Activated T-helper 1 cell treated with anti-CD3 and anti-CD28 coated beads, Interleukin-12 subunit alpha, Interleukin-12 subunit beta, Interleukin-2, Interleukin-4 antibody, amounts not matched to agents 30 ng/mL and 10 ng/mL and 1 ng/mL, durations not matched to agents 14 hours and 24 hours and 36 hours (primary cell): ENCODE results near the gene NSUN5. TPM values are rescaled to one million over a fixed set of nuclear protein-coding genes. Genes with fewer than 3 reads are reported as not detected.
"Not testable (repeated sequence)": the region's sequence is repeated elsewhere in the genome, so short reads cannot be mapped to it uniquely, and the experiment has no call there.

ENCODE experiments used
- DNase-seq: peaks from one replicate; pipeline ENCODE4 v3.0.0; 2021; ENCODE audit warnings: low spot score
- H3K27ac Mint-ChIP-seq: one replicate; pipeline ENCODE4 v1.8.0; 2021; ENCODE audit warnings: mild to moderate bottlenecking, mixed read lengths
- H3K27me3 Mint-ChIP-seq: one replicate; pipeline ENCODE4 v1.8.0; 2022; ENCODE audit warnings: mild to moderate bottlenecking, moderate library complexity, mixed read lengths; ENCODE audit not compliant: insufficient read depth
- H3K36me3 Mint-ChIP-seq: one replicate; pipeline ENCODE4 v1.8.0; 2021; ENCODE audit warnings: low read depth, mixed read lengths
- H3K4me1 Mint-ChIP-seq: one replicate; pipeline ENCODE4 v1.8.0; 2021; ENCODE audit warnings: low read depth, mixed read lengths
- H3K4me3 Mint-ChIP-seq: one replicate; pipeline ENCODE4 v1.8.0; 2021; ENCODE audit warnings: mild to moderate bottlenecking, moderate library complexity, mixed read lengths
- H3K9me3 Mint-ChIP-seq: one replicate; pipeline ENCODE4 v1.8.0; 2021; ENCODE audit warnings: mixed read lengths
- intact Hi-C: fragments of 100-400 bp; cut with micrococcal nuclease; formaldehyde crosslinking; loops from one replicate; pipeline ENCODE4 v1.15.1; 2024
- total RNA-seq: library from RNA; stranded (reverse); gene quantifications from 2 replicates; pipeline ENCODE4 v1.2.3, GENCODE V29; 2022

The NSUN5 gene
- total RNA-seq, 1 donor from 2014 or later = 70.3 TPM

- DNase-seq, H3K36me3 Mint-ChIP-seq, H3K27me3 Mint-ChIP-seq, H3K4me1 Mint-ChIP-seq, H3K9me3 Mint-ChIP-seq, H3K4me3 Mint-ChIP-seq, H3K27ac Mint-ChIP-seq: not testable (repeated sequence)
- intact Hi-C loops = loop anchor here (5.0 kb wide), 1 partner anchor 407 kb away; no protein-coding TSS in a partner anchor
These were observed 11.4 kb upstream of the NSUN5 start for GRCh38 chr7:73320009-73320408.

DNA sequence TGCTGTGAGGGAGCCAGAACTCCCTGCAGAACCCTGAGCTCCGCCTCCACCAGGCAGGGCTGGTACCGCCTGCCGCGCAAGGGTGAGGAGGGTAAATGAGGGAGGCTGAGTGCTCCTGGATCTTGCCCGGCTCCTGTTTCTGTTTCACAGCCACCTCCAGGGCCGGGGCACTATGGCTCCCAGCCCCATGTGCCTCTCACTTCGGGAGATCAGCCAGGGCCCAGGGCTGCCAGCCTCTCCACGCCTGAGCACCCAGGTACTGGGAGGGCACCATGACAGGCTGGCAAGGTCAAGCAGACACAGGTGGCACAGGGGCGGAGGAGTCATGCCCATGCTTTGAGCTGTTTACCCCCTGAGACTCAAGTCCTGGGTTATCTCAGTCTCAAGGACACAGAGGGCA, 10.9 kb upstream of the NSUN5 start:
- DNase-seq, H3K4me3 Mint-ChIP-seq, H3K27ac Mint-ChIP-seq, intact Hi-C loops, H3K36me3 Mint-ChIP-seq, H3K4me1 Mint-ChIP-seq, H3K27me3 Mint-ChIP-seq, H3K9me3 Mint-ChIP-seq: not testable (repeated sequence)

GRCh38 chr7:73318656-73319204, 10.1 kb upstream of the NSUN5 start:
- DNase-seq, H3K27me3 Mint-ChIP-seq, H3K4me1 Mint-ChIP-seq, H3K27ac Mint-ChIP-seq, intact Hi-C loops, H3K4me3 Mint-ChIP-seq, H3K9me3 Mint-ChIP-seq, H3K36me3 Mint-ChIP-seq: not testable (repeated sequence)

- no peaks in the 10 kb centered on the region for H3K4me1 Mint-ChIP-seq
- no peaks in the 10 kb centered on the region for H3K9me3 Mint-ChIP-seq
- intact Hi-C loops = no loop called here
- H3K27ac Mint-ChIP-seq = no peak overlapping the region
- H3K36me3 Mint-ChIP-seq = no peaks in the 10 kb centered on the region
- no peak overlapping the region for H3K4me3 Mint-ChIP-seq
- no peak for DNase-seq
- H3K27me3 Mint-ChIP-seq = no peaks in the 10 kb centered on the region
These were observed 7.9 kb upstream of the NSUN5 start for GRCh38 chr7:73316521-73316920.

DNA sequence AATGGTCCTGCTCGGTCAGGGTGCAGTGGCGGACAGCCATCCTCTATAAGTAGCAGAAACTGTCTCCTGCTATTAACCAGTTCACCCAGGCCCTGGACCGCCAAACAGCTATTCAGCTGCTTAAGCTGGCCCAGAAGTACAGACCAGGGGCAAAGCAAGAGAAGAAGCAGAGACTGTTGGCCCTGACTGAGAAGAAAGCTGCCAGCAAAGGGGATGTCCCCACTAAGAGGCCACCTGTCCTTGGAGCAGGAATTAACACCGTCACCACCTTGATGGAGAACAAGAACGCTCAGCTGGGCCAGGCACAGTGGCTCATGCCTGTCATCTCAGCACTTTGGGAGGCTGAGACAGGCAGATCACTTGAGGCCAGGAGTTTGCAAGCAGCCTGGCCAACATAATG, 5.6 kb upstream of the NSUN5 start:
- intact Hi-C loops = no loop called here
- no peaks in the 10 kb centered on the region for H3K4me1 Mint-ChIP-seq
- DNase-seq = no peak
- H3K27ac Mint-ChIP-seq = no peak overlapping the region
- no peak overlapping the region for H3K4me3 Mint-ChIP-seq
- no peaks in the 10 kb centered on the region for H3K36me3 Mint-ChIP-seq
- H3K9me3 Mint-ChIP-seq = no peaks in the 10 kb centered on the region
- H3K27me3 Mint-ChIP-seq = no peaks in the 10 kb centered on the region

GRCh38 chr7:73313521-73313906, 4.9 kb upstream of the NSUN5 start:
- Mint-ChIP-seq H3K4me1 (peaks cover 4% of the 10 kb centered on the region), H3K27ac (no peak overlapping the region), H3K4me3 (no peak overlapping the region), H3K27me3 (no peaks in the 10 kb centered on the region), H3K9me3 (no peaks in the 10 kb centered on the region), H3K36me3 (peaks cover 4% of the 10 kb centered on the region)
- no peak for DNase-seq
- intact Hi-C loops = no loop called here

DNA sequence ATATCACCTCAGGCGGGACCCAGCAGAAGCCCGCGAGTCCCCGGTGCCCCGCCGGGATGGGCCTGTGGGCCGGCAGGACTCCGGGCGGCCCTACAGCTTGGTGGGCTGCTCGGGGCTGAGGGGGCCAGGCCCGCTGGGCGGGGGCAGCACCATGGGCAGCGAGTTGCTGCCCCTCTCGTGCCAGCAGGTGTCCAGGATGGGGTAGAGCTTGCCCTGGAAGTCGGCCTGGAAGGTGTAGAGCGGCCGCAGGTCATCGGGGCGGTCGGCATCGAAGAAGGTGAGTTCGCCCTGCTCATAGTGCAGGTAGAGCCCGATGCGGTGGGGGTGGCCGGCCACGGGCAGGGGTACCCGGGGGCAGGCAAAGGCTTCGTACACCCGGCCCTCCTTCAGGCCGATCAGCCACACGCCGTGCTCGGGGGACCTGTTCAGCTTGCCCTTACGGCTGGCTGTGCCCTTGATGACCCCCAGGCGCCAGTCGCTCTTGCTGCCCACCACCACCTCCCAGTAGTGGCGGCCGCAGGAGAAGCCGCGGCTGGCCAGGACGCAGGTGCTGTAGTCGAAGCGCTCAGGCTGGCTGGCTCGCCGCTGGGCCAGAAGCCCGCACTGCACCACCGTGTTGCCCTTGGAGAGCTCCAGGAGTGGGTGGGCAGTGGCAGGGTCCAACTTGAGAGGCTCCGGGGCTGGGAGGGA, 4.3 kb upstream of the NSUN5 start:
- H3K36me3 Mint-ChIP-seq = peaks cover 4% of the 10 kb centered on the region
- intact Hi-C loops = no loop called here

DNA sequence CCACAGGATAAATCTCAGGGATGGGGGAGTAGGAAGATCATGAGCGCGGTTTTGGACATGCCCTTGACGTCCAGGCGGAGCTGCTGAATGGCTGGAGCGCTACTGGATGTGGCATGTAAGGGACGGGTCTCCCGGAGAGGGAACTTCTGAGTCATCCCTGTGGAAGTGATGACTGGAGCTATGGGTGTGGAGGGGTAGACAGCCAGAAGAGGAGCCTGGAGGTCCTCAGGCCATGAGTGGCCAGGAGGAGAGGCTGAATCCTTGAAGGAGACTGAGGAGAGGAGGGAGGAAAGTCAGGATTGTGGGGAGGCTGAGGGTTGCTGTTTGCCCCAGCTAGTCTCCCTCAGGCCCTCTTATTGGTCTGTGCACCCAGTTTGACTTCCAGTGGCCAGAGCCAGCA, 2.8 kb upstream of the NSUN5 start:
- H3K27me3 Mint-ChIP-seq, H3K4me3 Mint-ChIP-seq, H3K9me3 Mint-ChIP-seq, intact Hi-C loops, DNase-seq: not testable (repeated sequence)
- H3K36me3 Mint-ChIP-seq = peaks cover 15% of the 10 kb centered on the region
- H3K4me1 Mint-ChIP-seq = peaks cover 22% of the 10 kb centered on the region
- peak overlapping the region; percentile 15 for H3K27ac Mint-ChIP-seq

More for the DNA sequence above, 4.3 kb upstream of the NSUN5 start:
- no peaks in the 10 kb centered on the region for H3K27me3 Mint-ChIP-seq
- no peak for DNase-seq
- no peak overlapping the region for H3K27ac Mint-ChIP-seq
- H3K9me3 Mint-ChIP-seq = no peaks in the 10 kb centered on the region
- H3K4me1 Mint-ChIP-seq = peaks cover 8% of the 10 kb centered on the region
- H3K4me3 Mint-ChIP-seq = no peak overlapping the region

DNA sequence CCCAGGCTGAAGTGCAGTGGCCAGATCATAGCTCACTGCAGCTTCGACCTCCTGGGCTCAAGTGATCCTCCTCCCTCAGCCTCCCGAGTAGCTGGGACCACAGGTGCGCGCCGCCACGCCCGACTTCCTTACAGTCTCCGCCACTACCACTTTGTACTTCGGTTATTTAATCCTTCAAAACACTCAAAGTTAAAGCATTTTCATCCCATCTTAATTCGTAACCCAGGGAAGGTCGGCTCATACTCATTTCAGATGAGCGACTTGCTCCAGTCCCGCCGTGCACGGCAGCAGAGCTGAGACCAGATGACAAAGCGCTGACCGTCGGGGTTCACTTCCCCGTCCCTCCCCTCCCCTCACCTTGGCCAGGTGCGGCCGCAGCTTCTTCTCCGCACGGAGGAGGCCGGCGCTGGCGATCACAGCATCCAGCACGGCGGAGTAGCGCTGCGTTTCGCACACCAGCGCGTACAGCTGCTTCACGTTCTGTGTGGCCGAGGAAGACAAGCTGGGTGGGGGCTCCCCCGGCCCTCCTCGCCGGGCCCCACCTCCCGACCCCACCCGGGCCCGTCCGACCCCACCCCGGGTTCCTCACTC, 457 bp downstream of the NSUN5 start:
- Mint-ChIP-seq H3K27me3 (no peaks in the 10 kb centered on the region), H3K4me3 (peak overlapping the region; percentile 100), H3K27ac (peak overlapping the region; percentile 96), H3K36me3 (peaks cover 28% of the 10 kb centered on the region), H3K4me1 (peaks cover 27% of the 10 kb centered on the region), H3K9me3 (no peaks in the 10 kb centered on the region)
- intact Hi-C loops = loop anchor here (1.0 kb wide), 1 partner anchor 214 kb away; the partner anchor contains the start of gene BAZ1B
- DNase-seq = no peak

- H3K36me3 Mint-ChIP-seq = peaks cover 30% of the 10 kb centered on the region
- H3K4me3 Mint-ChIP-seq = peak overlapping the region; percentile 100
- intact Hi-C loops = no loop called here
- peak overlapping the region; percentile 49 for H3K27ac Mint-ChIP-seq
- DNase-seq = no peak
- H3K9me3 Mint-ChIP-seq = no peaks in the 10 kb centered on the region
- no peaks in the 10 kb centered on the region for H3K27me3 Mint-ChIP-seq
- H3K4me1 Mint-ChIP-seq = peaks cover 27% of the 10 kb centered on the region
These were observed 1.2 kb downstream of the NSUN5 start for GRCh38 chr7:73307436-73307835.

GRCh38 chr7:73304612-73305387, 3.8 kb downstream of the NSUN5 start:
- DNase-seq, H3K4me3 Mint-ChIP-seq, H3K27me3 Mint-ChIP-seq, H3K9me3 Mint-ChIP-seq, intact Hi-C loops, H3K27ac Mint-ChIP-seq: not testable (repeated sequence)
- peaks cover 27% of the 10 kb centered on the region for H3K4me1 Mint-ChIP-seq
- H3K36me3 Mint-ChIP-seq = peaks cover 30% of the 10 kb centered on the region

GRCh38 chr7:73304071-73304470, 4.6 kb downstream of the NSUN5 start:
- H3K4me3 Mint-ChIP-seq = no peak overlapping the region
- no peak overlapping the region for H3K27ac Mint-ChIP-seq
- H3K27me3 Mint-ChIP-seq = no peaks in the 10 kb centered on the region
- DNase-seq = no peak
- peaks cover 27% of the 10 kb centered on the region for H3K4me1 Mint-ChIP-seq
- intact Hi-C loops = no loop called here
- no peaks in the 10 kb centered on the region for H3K9me3 Mint-ChIP-seq
- peaks cover 30% of the 10 kb centered on the region for H3K36me3 Mint-ChIP-seq

DNA sequence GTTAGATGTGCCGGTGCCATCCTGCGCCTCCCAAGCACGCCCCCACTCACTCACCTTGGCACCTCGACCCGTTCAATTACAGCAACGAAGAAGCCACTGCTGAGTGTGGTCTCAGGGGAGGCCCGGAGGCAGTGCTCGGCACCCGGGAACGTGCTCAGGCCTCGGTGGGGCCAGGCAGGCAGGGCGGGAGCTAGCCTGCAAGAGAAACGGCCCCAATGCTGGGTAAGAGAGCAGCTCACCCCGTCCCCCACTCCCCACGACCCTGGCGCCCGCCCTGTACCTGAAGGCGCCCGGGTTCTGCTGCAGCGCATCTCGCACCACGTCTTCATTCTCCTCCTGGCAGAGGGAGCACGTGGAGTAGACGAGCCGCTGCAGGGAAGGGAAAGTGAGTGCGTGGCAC, 5.1 kb downstream of the NSUN5 start:
- H3K27ac Mint-ChIP-seq = no peak overlapping the region
- H3K9me3 Mint-ChIP-seq = no peaks in the 10 kb centered on the region
- intact Hi-C loops = no loop called here
- peaks cover 24% of the 10 kb centered on the region for H3K4me1 Mint-ChIP-seq
- DNase-seq = no peak
- H3K36me3 Mint-ChIP-seq = peaks cover 26% of the 10 kb centered on the region
- no peaks in the 10 kb centered on the region for H3K27me3 Mint-ChIP-seq
- no peak overlapping the region for H3K4me3 Mint-ChIP-seq
